B cell (primary cell): ENCODE measurements around the gene LRTM2.

Source experiments
- CTCF ChIP-seq: fragments of 200-600 bp; IDR thresholded peaks from one replicate; pipeline ENCODE4 v1.8.0; 2022; ENCODE audit warnings: antibody characterized with exemption, mild to moderate bottlenecking
- EZH2 ChIP-seq: IDR thresholded peaks from 2 replicates; pipeline ENCODE4 v1.6.1; 2012; ENCODE audit warnings: borderline replicate concordance, low read depth, mild to moderate bottlenecking, moderate library complexity, low read length; ENCODE audit not compliant: insufficient read depth, poor library complexity, severe bottlenecking

- no peak for TF ChIP-seq EZH2
- TF ChIP-seq CTCF, result no peak
Observed at GRCh38 chr12:1794440-1795090, 25.8 kb upstream of the LRTM2 start.
